ENCODE results near the gene RPL27A.

RPL27A gene

GRCh38 chr11:8726395-8726794 is 43.8 kb downstream of the RPL27A start:
- H3K9ac ChIP-seq (ENCODE audit: low read length), result no peak overlapping the region
- no peak overlapping the region for H3K4me3 ChIP-seq (ENCODE audit: low read depth in 1 of 2, low read length in 2 of 2)
- peak overlapping the region; percentile 8 for H3K27ac ChIP-seq (ENCODE audit: low read depth, low read length)
- peaks cover 67% of the 10 kb centered on the region for H3K4me1 ChIP-seq (ENCODE audit: insufficient read depth, low read length)
- no peaks in the 10 kb centered on the region for H3K9me3 ChIP-seq (ENCODE audit: low read length)
- peaks cover 45% of the 10 kb centered on the region for H3K36me3 ChIP-seq (ENCODE audit: insufficient read depth, low read length)
- no peaks in the 10 kb centered on the region for H3K27me3 ChIP-seq (ENCODE audit: control insufficient read depth in 1 of 2, insufficient read depth in 2 of 2, low read length in 2 of 2)

GRCh38 chr11:8728563-8728962 is 46.0 kb downstream of the RPL27A start:
- Histone ChIP-seq H3K4me3 (ENCODE audit: low read depth in 1 of 2, low read length in 2 of 2) (no peak overlapping the region), H3K27ac (ENCODE audit: low read depth, low read length) (peak overlapping the region; percentile 81), H3K27me3 (ENCODE audit: control insufficient read depth in 1 of 2, insufficient read depth in 2 of 2, low read length in 2 of 2) (no peaks in the 10 kb centered on the region), H3K9ac (ENCODE audit: low read length) (no peak overlapping the region), H3K36me3 (ENCODE audit: insufficient read depth, low read length) (peaks cover 38% of the 10 kb centered on the region), H3K9me3 (ENCODE audit: low read length) (no peaks in the 10 kb centered on the region), H3K4me1 (ENCODE audit: insufficient read depth, low read length) (peaks cover 67% of the 10 kb centered on the region)

DNA sequence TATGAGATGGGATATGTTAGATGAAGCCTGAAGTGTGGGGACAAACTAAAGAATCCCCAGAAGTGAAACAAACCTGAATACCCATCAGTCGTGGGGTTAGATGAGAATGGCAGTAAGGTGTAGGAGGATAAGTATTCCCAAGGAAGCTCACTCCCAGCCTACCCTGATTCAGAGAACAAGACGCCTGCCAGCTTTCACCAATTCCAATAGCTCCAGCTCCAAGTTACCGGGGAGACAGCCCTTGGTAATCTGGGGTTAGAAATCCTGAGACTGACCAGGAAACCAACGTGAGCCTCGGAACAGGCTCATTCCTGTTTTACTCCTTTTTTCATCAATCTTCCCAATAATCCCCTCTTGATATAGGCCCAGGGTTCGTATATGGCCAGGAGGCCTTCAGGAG is 46.5 kb downstream of the RPL27A start:
- peak overlapping the region; percentile 81 for H3K27ac ChIP-seq (ENCODE audit: low read depth, low read length)
- peaks cover 69% of the 10 kb centered on the region for H3K4me1 ChIP-seq (ENCODE audit: insufficient read depth, low read length)

DNA sequence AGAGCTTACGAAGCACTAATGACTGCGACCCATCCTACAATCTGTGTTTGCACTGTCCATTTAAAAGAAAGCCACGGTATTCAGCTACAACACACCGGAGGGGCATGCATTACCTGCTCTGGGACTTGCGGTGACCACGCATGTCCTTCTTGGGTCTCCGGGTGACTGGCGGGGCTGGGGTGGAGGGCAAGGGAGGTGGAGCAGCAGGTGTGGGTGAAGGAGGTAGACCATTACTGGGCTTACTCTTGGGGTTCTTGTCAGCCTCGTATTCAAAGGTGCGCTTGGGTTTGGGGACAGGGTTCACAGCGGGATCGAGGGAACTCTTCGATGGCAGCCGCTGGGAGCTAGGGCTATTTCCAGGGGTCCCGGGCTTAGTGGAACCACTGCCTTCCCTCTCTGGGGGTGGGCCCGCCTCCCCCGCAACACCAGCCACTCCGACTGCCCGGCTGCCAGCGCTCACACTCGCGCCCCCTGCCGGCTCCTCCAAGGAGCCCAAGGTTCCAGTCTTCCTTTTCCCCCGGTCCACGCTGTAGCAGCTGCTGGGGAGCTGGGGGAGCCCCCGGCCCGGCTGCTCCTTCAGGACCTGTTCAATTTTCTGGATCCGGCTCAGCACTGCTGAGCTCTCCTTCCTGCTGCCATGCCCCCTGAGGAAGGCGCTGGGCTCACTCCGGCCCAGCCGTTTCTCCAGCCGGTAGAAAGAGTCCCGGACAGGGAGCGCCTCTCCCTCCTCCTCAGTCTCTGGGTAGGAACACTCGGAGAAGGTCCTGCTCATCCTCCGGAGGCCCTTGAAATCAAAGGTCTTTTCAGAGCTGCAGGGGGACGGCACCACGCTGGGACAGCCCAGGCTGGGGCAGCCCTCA is 47.5 kb downstream of the RPL27A start:
- Histone ChIP-seq H3K9ac (ENCODE audit: low read length) (no peak overlapping the region), H3K9me3 (ENCODE audit: low read length) (no peaks in the 10 kb centered on the region), H3K4me1 (ENCODE audit: insufficient read depth, low read length) (peaks cover 71% of the 10 kb centered on the region), H3K27me3 (ENCODE audit: control insufficient read depth in 1 of 2, insufficient read depth in 2 of 2, low read length in 2 of 2) (no peaks in the 10 kb centered on the region), H3K36me3 (ENCODE audit: insufficient read depth, low read length) (peaks cover 31% of the 10 kb centered on the region), H3K4me3 (ENCODE audit: low read depth in 1 of 2, low read length in 2 of 2) (no peak overlapping the region), H3K27ac (ENCODE audit: low read depth, low read length) (peak overlapping the region; percentile 81)

More for the DNA sequence above, 46.5 kb downstream of the RPL27A start:
- no peak overlapping the region for H3K9ac ChIP-seq (ENCODE audit: low read length)
- H3K27me3 ChIP-seq (ENCODE audit: control insufficient read depth in 1 of 2, insufficient read depth in 2 of 2, low read length in 2 of 2), result no peaks in the 10 kb centered on the region
- no peak overlapping the region for H3K4me3 ChIP-seq (ENCODE audit: low read depth in 1 of 2, low read length in 2 of 2)
- H3K36me3 ChIP-seq (ENCODE audit: insufficient read depth, low read length), result peaks cover 37% of the 10 kb centered on the region
- no peaks in the 10 kb centered on the region for H3K9me3 ChIP-seq (ENCODE audit: low read length)

DNA sequence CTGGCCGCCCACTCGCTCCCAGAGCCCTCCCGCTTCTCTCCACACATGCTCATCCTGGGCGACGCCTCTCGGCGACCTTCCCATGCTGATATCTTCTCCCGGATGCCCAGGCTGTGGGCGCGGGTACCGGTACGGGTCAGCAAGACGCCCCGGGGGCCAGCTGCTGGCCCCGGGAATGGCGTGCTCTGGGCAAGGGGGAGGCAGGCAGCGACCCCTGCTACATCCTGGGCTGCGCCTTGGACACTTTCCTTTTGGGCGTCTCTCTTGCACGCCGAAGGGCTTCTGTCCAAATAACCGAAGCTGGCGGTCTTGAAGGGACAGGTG is 48.1 kb downstream of the RPL27A start:
- Histone ChIP-seq H3K36me3 (ENCODE audit: insufficient read depth, low read length) (peaks cover 29% of the 10 kb centered on the region), H3K9ac (ENCODE audit: low read length) (no peak overlapping the region), H3K27me3 (ENCODE audit: control insufficient read depth in 1 of 2, insufficient read depth in 2 of 2, low read length in 2 of 2) (no peaks in the 10 kb centered on the region), H3K9me3 (ENCODE audit: low read length) (no peaks in the 10 kb centered on the region), H3K4me3 (ENCODE audit: low read depth in 1 of 2, low read length in 2 of 2) (no peak overlapping the region), H3K27ac (ENCODE audit: low read depth, low read length) (peak overlapping the region; percentile 81), H3K4me1 (ENCODE audit: insufficient read depth, low read length) (peaks cover 71% of the 10 kb centered on the region)

DNA sequence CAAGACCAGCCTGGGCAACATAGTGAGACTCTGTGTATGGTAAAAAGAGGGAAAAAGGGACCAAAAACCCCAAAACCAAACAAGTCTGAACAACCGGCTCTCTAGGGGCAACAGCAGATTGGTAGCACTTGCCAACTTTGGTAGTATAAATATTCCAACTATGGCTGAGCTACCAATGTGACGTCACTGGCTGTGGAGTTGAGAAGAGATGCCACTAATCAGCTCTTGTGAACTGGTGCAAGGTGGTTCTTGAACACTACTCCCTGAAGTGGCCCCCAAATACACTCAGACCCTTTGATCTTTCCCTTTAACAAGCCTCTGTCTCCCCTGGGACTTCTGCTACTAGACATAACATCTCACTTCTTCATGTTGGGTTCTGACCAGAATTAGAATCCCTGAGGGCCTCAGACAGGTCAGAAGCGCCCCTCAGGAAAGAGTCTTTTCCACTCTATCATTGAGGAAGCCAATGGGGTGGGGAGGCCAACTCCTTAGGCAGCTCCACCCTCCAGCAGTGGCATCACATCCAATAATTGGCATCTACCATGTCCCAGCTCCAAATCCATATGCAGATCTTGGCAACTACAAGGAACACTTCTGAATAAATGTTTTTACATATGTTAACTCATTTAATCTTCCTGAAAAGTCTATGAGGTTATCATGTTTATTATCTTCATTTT is 49.2 kb downstream of the RPL27A start:
- Histone ChIP-seq H3K9ac (ENCODE audit: low read length) (no peak overlapping the region), H3K4me1 (ENCODE audit: insufficient read depth, low read length) (peaks cover 64% of the 10 kb centered on the region)

DNA sequence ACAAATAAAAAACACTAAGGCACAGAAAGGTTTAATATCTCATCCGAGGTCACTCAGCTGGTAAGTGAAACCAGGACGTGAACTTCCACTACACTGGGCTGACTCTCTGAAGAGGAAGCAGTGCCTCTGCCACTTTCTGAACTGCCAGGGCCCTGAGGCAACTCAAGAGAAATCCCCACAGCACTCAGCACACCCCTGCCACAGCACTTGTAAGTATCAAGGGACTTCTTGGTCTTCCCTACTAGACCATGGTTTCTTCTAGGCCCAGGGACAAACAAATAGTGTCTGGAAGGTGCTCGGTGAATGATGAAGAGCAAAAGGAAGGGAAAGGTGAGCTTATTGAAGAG is 49.7 kb downstream of the RPL27A start:
- Histone ChIP-seq H3K4me3 (ENCODE audit: low read depth in 1 of 2, low read length in 2 of 2) (no peak overlapping the region), H3K36me3 (ENCODE audit: insufficient read depth, low read length) (peaks cover 23% of the 10 kb centered on the region), H3K9me3 (ENCODE audit: low read length) (no peaks in the 10 kb centered on the region), H3K27ac (ENCODE audit: low read depth, low read length) (peak overlapping the region; percentile 68), H3K9ac (ENCODE audit: low read length) (no peak overlapping the region), H3K4me1 (ENCODE audit: insufficient read depth, low read length) (peaks cover 59% of the 10 kb centered on the region), H3K27me3 (ENCODE audit: control insufficient read depth in 1 of 2, insufficient read depth in 2 of 2, low read length in 2 of 2) (no peaks in the 10 kb centered on the region)

More for the DNA sequence above, 49.2 kb downstream of the RPL27A start:
- H3K9me3 ChIP-seq (ENCODE audit: low read length), result no peaks in the 10 kb centered on the region
- H3K4me3 ChIP-seq (ENCODE audit: low read depth in 1 of 2, low read length in 2 of 2), result no peak overlapping the region
- peak overlapping the region; percentile 68 for H3K27ac ChIP-seq (ENCODE audit: low read depth, low read length)
- H3K36me3 ChIP-seq (ENCODE audit: insufficient read depth, low read length), result peaks cover 23% of the 10 kb centered on the region
- H3K27me3 ChIP-seq (ENCODE audit: control insufficient read depth in 1 of 2, insufficient read depth in 2 of 2, low read length in 2 of 2), result no peaks in the 10 kb centered on the region

DNA sequence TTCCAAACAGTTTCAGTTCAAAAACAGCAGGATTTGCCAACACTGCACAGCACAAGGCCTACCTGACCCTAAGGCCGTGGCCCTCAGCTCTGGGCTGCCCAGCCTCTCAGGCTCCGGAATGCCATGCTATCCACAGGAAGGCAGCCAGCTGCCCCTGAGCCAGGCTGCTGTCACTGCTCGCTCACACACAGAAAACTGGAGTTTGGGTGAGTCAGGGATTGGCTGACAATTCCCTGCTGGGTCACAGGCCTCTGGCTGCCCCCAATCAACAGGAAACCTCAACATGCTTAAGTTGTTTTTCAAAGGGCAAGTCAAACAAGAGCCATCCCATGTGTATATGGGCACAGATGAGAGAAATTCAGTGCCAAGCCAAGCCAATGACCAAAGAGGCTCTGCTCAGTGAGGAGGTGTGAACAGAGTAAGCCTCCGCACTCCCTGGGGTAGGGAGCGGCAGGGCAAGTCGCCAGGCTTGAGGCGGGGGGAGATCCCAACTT is 50.2 kb downstream of the RPL27A start:
- Histone ChIP-seq H3K9me3 (ENCODE audit: low read length) (no peaks in the 10 kb centered on the region), H3K4me1 (ENCODE audit: insufficient read depth, low read length) (peaks cover 54% of the 10 kb centered on the region), H3K27ac (ENCODE audit: low read depth, low read length) (peak overlapping the region; percentile 68), H3K36me3 (ENCODE audit: insufficient read depth, low read length) (peaks cover 25% of the 10 kb centered on the region), H3K9ac (ENCODE audit: low read length) (no peak overlapping the region), H3K4me3 (ENCODE audit: low read depth in 1 of 2, low read length in 2 of 2) (peak overlapping the region in 1 of 2 donors; percentile 7), H3K27me3 (ENCODE audit: control insufficient read depth in 1 of 2, insufficient read depth in 2 of 2, low read length in 2 of 2) (no peaks in the 10 kb centered on the region)

GRCh38 chr11:8733852-8734251 is 51.3 kb downstream of the RPL27A start:
- Histone ChIP-seq H3K4me3 (ENCODE audit: low read depth in 1 of 2, low read length in 2 of 2) (no peak overlapping the region), H3K27ac (ENCODE audit: low read depth, low read length) (peak overlapping the region; percentile 51), H3K9me3 (ENCODE audit: low read length) (no peaks in the 10 kb centered on the region), H3K36me3 (ENCODE audit: insufficient read depth, low read length) (peaks cover 34% of the 10 kb centered on the region), H3K9ac (ENCODE audit: low read length) (no peak overlapping the region), H3K4me1 (ENCODE audit: insufficient read depth, low read length) (peaks cover 45% of the 10 kb centered on the region), H3K27me3 (ENCODE audit: control insufficient read depth in 1 of 2, insufficient read depth in 2 of 2, low read length in 2 of 2) (no peaks in the 10 kb centered on the region)

DNA sequence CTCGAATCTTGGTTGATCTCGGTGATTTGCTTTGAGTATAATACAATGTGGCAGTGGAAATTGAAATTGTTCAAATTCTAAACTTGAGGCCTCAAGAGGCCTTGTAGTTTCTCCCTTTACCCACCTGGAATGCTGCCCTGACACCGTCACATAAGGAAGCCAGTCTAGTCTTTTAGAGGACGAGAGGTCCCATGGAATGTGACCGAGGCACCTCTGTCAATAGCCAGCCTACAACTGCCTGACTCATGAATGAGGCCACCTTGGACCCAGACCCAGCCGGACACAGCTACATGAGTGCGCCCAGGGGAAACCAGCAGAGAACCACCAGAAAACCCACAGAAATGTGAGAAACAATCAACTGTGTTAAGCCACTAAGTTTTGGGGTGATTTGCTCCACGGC is 52.5 kb downstream of the RPL27A start:
- no peaks in the 10 kb centered on the region for H3K27me3 ChIP-seq (ENCODE audit: control insufficient read depth in 1 of 2, insufficient read depth in 2 of 2, low read length in 2 of 2)
- peaks cover 43% of the 10 kb centered on the region for H3K4me1 ChIP-seq (ENCODE audit: insufficient read depth, low read length)
- H3K36me3 ChIP-seq (ENCODE audit: insufficient read depth, low read length), result peaks cover 27% of the 10 kb centered on the region
- no peaks in the 10 kb centered on the region for H3K9me3 ChIP-seq (ENCODE audit: low read length)
- no peak overlapping the region for H3K9ac ChIP-seq (ENCODE audit: low read length)
- H3K4me3 ChIP-seq (ENCODE audit: low read depth in 1 of 2, low read length in 2 of 2), result no peak overlapping the region
- no peak overlapping the region for H3K27ac ChIP-seq (ENCODE audit: low read depth, low read length)

DNA sequence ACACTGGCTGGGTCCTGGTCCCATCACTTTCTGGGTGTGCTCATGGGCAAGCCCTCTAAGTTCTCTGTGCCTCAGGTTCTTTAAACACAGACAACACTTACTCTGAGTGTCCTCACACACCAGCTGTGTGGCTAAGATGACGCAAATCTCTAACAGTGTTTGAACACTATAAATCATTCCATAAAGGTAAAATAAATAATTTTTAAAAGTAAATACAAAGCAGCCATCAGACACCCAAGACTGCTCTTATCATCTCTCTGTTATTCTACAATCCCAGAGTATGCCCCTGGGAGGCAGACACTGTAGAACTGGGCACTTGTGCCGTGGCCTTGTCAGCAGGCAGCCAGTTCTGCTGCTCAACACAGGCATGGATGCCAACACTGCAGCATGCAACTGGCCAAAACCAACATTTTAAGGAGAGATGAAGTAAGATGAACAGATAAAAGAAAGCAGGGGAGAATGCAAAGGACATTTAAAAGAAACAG is 56.8 kb downstream of the RPL27A start:
- no peak overlapping the region for H3K4me3 ChIP-seq (ENCODE audit: low read depth in 1 of 2, low read length in 2 of 2)
- H3K27me3 ChIP-seq (ENCODE audit: control insufficient read depth in 1 of 2, insufficient read depth in 2 of 2, low read length in 2 of 2), result no peaks in the 10 kb centered on the region
- H3K9me3 ChIP-seq (ENCODE audit: low read length), result no peaks in the 10 kb centered on the region
- peaks cover 20% of the 10 kb centered on the region for H3K36me3 ChIP-seq (ENCODE audit: insufficient read depth, low read length)
- H3K9ac ChIP-seq (ENCODE audit: low read length), result no peak overlapping the region
- no peak overlapping the region for H3K27ac ChIP-seq (ENCODE audit: low read depth, low read length)
- peaks cover 31% of the 10 kb centered on the region for H3K4me1 ChIP-seq (ENCODE audit: insufficient read depth, low read length)
